K562 (cell line): ENCODE results near the gene WASHC3. TPM values are rescaled to one million over a fixed set of nuclear protein-coding genes. Genes with fewer than 3 reads are reported as not detected.
A peak's percentile ranks its signal among the peaks of the same experiment; 100 is the strongest.

Experiments used
- ARID2 ChIP-seq: fragments of 450-650 bp; IDR thresholded peaks from 2 replicates; pipeline ENCODE4 v1.6.1; 2017; ENCODE audit warnings: antibody characterized with exemption, mild to moderate bottlenecking
- BDP1 ChIP-seq: IDR thresholded peaks from 3 replicates; pipeline ENCODE4 v1.6.1; 2011; ENCODE audit not compliant: insufficient read length, insufficient read depth
- CHD2 ChIP-seq: IDR thresholded peaks from 2 replicates; pipeline ENCODE4 v1.6.1; 2011; ENCODE audit warnings: low read depth, low read length
- CREM ChIP-seq: IDR thresholded peaks from 2 replicates; pipeline ENCODE4 v1.6.1; 2014; ENCODE audit warnings: antibody characterized with exemption, low read depth
- EGR1 ChIP-seq: fragments of 450-650 bp; conservative IDR thresholded peaks from 2 replicates; pipeline ENCODE4 v1.6.1; 2017; ENCODE audit warnings: mild to moderate bottlenecking
- ETV5 ChIP-seq: sonication (generic); formaldehyde crosslinking; IDR thresholded peaks from 2 replicates; pipeline ENCODE4 v1.4.0; 2020; ENCODE audit warnings: low read depth, mild to moderate bottlenecking, missing genetic modification reagents
- GTF2B ChIP-seq: IDR thresholded peaks from 2 replicates; pipeline ENCODE4 v1.6.1; 2011; ENCODE audit not compliant: insufficient read length; ENCODE audit errors: extremely low read depth
- GTF2E2 ChIP-seq: fragments of 200-800 bp; sonication (Bioruptor generic); IDR thresholded peaks from 2 replicates; pipeline ENCODE4 v1.6.1; 2016; ENCODE audit warnings: missing genetic modification characterization, missing compliant biosample characterization
- KAT2B ChIP-seq: IDR thresholded peaks from one replicate; pipeline ENCODE4 v1.6.1; 2012; ENCODE audit warnings: low read depth, mild to moderate bottlenecking, control low read depth, inconsistent platforms, low read length, moderate library complexity
- LCOR ChIP-seq: sonication (generic); formaldehyde crosslinking; IDR thresholded peaks from 2 replicates; pipeline ENCODE4 v1.8.0; 2022; ENCODE audit warnings: mild to moderate bottlenecking, missing genetic modification reagents
- MYNN ChIP-seq, 2 experiments: sonication (generic); formaldehyde crosslinking in 1 of 2; IDR thresholded peaks; 2 replicates each; pipeline versions ENCODE4 v1.5.0 to v1.6.1; 2016 to 2020; ENCODE audit warnings: antibody characterized with exemption in 1 of 2, missing genetic modification reagents in 1 of 2
- NKRF ChIP-seq: fragments of 450-650 bp; IDR thresholded peaks from 2 replicates; pipeline ENCODE4 v1.6.1; 2016; ENCODE audit warnings: borderline replicate concordance
- POLR2AphosphoS5 ChIP-seq: IDR thresholded peaks from 2 replicates; pipeline ENCODE4 v1.6.1; 2011; ENCODE audit warnings: mild to moderate bottlenecking, low read depth, low read length, moderate library complexity; ENCODE audit not compliant: control insufficient read depth, insufficient read depth
- TEAD2 ChIP-seq: fragments of 450-650 bp; IDR thresholded peaks from 2 replicates; pipeline ENCODE4 v1.6.1; 2016; ENCODE audit warnings: missing genetic modification characterization, control low read depth, missing compliant biosample characterization
- XRCC5 ChIP-seq: fragments of 200-400 bp; formaldehyde crosslinking; IDR thresholded peaks from 2 replicates; pipeline ENCODE4 v1.6.1; 2017; ENCODE audit warnings: low read depth, mild to moderate bottlenecking, low read length
- ZBTB1 ChIP-seq: sonication (generic); formaldehyde crosslinking; IDR thresholded peaks from 2 replicates; pipeline ENCODE4 v1.8.1; 2023; ENCODE audit warnings: missing genetic modification reagents, low read depth, mild to moderate bottlenecking, borderline replicate concordance
- ZNF184 ChIP-seq: sonication (generic); formaldehyde crosslinking; IDR thresholded peaks from 2 replicates; pipeline ENCODE4 v1.5.0; 2020; ENCODE audit warnings: missing genetic modification reagents
- ZNF212 ChIP-seq: fragments of 450-650 bp; formaldehyde crosslinking; IDR thresholded peaks from 2 replicates; pipeline ENCODE4 v1.4.0; 2020; ENCODE audit warnings: mild to moderate bottlenecking
- ZNF274 ChIP-seq: IDR thresholded peaks from 2 replicates; pipeline ENCODE4 v1.6.1; 2011; ENCODE audit warnings: low read depth, mild to moderate bottlenecking, low read length, moderate library complexity, borderline replicate concordance
- ZNF398 ChIP-seq: fragments of 250-450 bp; sonication (Bioruptor Pico); IDR thresholded peaks from 2 replicates; pipeline ENCODE4 v1.8.0; 2021; ENCODE audit warnings: moderate library complexity, mild to moderate bottlenecking, inconsistent platforms
- ZNF436 ChIP-seq: fragments of 250-450, 450-650 bp; sonication (Bioruptor Pico); formaldehyde crosslinking; IDR thresholded peaks from 2 replicates; pipeline ENCODE4 v1.7.0; 2020; ENCODE audit warnings: mild to moderate bottlenecking
- ZNF655 ChIP-seq: fragments of 250-450 bp; sonication (Bioruptor Pico); IDR thresholded peaks from 2 replicates; pipeline ENCODE4 v1.5.0; 2021
- ZNF76 ChIP-seq: fragments of 250-450 bp; sonication (Bioruptor Pico); IDR thresholded peaks from 2 replicates; pipeline ENCODE4 v1.4.0; 2020; ENCODE audit warnings: mild to moderate bottlenecking, moderate library complexity, borderline replicate concordance
- ZZZ3 ChIP-seq: fragments of 450-650 bp; IDR thresholded peaks from 2 replicates; pipeline ENCODE4 v1.6.1; 2016; ENCODE audit warnings: antibody characterized with exemption, mild to moderate bottlenecking, moderate library complexity
- polyA plus RNA-seq, 8 experiments: library from polyadenylated mRNA; depleted of rRNA in 4 of 8; stranded (reverse) in 5 of 8; unstranded in 3 of 8; fragments of >200 nt; fragmentation: Nextera tagmentation in 2 of 8; fragmentation: Illumina TruSeq in 1 of 8; extraction: Ambion mirVana in 2 of 8; extraction: Trizol in 1 of 8; gene quantifications; 2 replicates each; pipeline versions ENCODE4 v1.2.1 to v1.2.3, GENCODE V29; 2011 to 2014; ENCODE audit warnings: inconsistent platforms in 1 of 8, missing spikeins in 1 of 8
- total RNA-seq, 7 experiments: library from RNA; depleted of rRNA in 6 of 7; stranded (reverse); fragments of >200 nt in 6 of 7; fragmentation: Illumina TruSeq in 2 of 7; extraction: Trizol in 2 of 7; gene quantifications; 2 replicates each; pipeline versions ENCODE4 v1.2.1 to v1.2.3, GENCODE V29; 2011 to 2021; ENCODE audit warnings: low replicate concordance in 1 of 7

WASHC3 gene
- total and polyA plus RNA-seq, 9 of the 15 experiments (the other 6 are each of a cell fraction or from before 2014, with no cell fraction given) = 14.3 to 74.9 (median 35.1) TPM

GRCh38 chr12:102061560-102062418 lies at the start of gene WASHC3 (continued):
- TF ChIP-seq NKRF (peak; percentile 54; the same call in 1 of the 2 replicates), ZNF274 (no peak), ZZZ3 (no peak), MYNN (IDR thresholded peaks at IDR 0.05) (no peak), MYNN (CRISPR knock-in tag; IDR thresholded peaks at IDR 0.05) (no peak), ZBTB1 (CRISPR knock-in tag) (no peak), EGR1 (no peak), ZNF212 (CRISPR knock-in tag) (no peak), ZNF76 (no peak), CREM (peak; percentile 96), ZNF655 (CRISPR knock-in tag) (no peak), POLR2AphosphoS5 (peak; percentile 63; the same call in 1 of the 2 replicates), CHD2 (no peak; the same call in 1 of the 2 replicates), LCOR (CRISPR knock-in tag) (no peak), TEAD2 (no peak), ARID2 (no peak), GTF2E2 (no peak), GTF2B (no peak), KAT2B (no peak), ETV5 (CRISPR knock-in tag) (no peak), XRCC5 (no peak), ZNF398 (CRISPR knock-in tag) (no peak), ZNF436 (CRISPR knock-in tag) (no peak), BDP1 (no peak), ZNF184 (CRISPR knock-in tag) (no peak)
